ENCODE measurements around the gene ADAMTSL5.

The ADAMTSL5 gene

GRCh38 chr19:1492474-1493006, 20.3 kb downstream of the ADAMTSL5 start:
- H4K8ac ChIP-seq (ENCODE audit: low read depth, low read length) = no peak overlapping the region
- no peak overlapping the region for H3K56ac ChIP-seq (ENCODE audit: low read length)
- H3K4me1 ChIP-seq (ENCODE audit: control insufficient read depth, low read depth, low read length) = no peaks in the 10 kb centered on the region
- no peak overlapping the region for H3K4me2 ChIP-seq (ENCODE audit: low read length)
- no peaks in the 10 kb centered on the region for H3K79me2 ChIP-seq (ENCODE audit: control insufficient read depth, insufficient read depth, low read length)
- no peaks in the 10 kb centered on the region for H3K36me3 ChIP-seq (ENCODE audit: control insufficient read depth, insufficient read depth, low read length)
- no peak for DNase-seq
- H3K18ac ChIP-seq (ENCODE audit: low read length) = no peak overlapping the region
- no peak overlapping the region for H2BK120ac ChIP-seq (ENCODE audit: low read depth, low read length)
- WGBS (ENCODE audit: extremely low coverage, insufficient coverage, low lambda C conversion rate) = no CpG with 5 or more reads among the region's 10 CpGs
- no peak overlapping the region for H3K23ac ChIP-seq (ENCODE audit: low read length)
- H3K4me3 ChIP-seq (ENCODE audit: low read length) = no peak overlapping the region
- H2BK15ac ChIP-seq (replicated peaks; ENCODE audit: low read depth) = no peak overlapping the region
- peaks cover 4% of the 10 kb centered on the region for H3K27me3 ChIP-seq (ENCODE audit: insufficient read depth, low read length, poor library complexity)
- H3K9ac ChIP-seq (ENCODE audit: low read length) = no peak overlapping the region
- no peak overlapping the region for H2BK5ac ChIP-seq (ENCODE audit: low read length)
- H3K4ac ChIP-seq (ENCODE audit: low read depth, low read length) = no peak overlapping the region
- H3K27ac ChIP-seq (ENCODE audit: low read depth, low read length) = no peak overlapping the region
- no peaks in the 10 kb centered on the region for H3K79me1 ChIP-seq (ENCODE audit: low read length)
- no peak overlapping the region for H2AK5ac ChIP-seq (ENCODE audit: low read length)
- H4K5ac ChIP-seq (ENCODE audit: low read length) = no peak overlapping the region

- Histone ChIP-seq H2BK15ac (replicated peaks; ENCODE audit: low read depth) (no peak overlapping the region), H2AK5ac (ENCODE audit: low read length) (no peak overlapping the region), H2BK120ac (ENCODE audit: low read depth, low read length) (no peak overlapping the region), H3K4me1 (ENCODE audit: control insufficient read depth, low read depth, low read length) (no peaks in the 10 kb centered on the region), H3K18ac (ENCODE audit: low read length) (no peak overlapping the region), H3K36me3 (ENCODE audit: control insufficient read depth, insufficient read depth, low read length) (no peaks in the 10 kb centered on the region), H3K27me3 (ENCODE audit: insufficient read depth, low read length, poor library complexity) (peaks cover 4% of the 10 kb centered on the region), H4K8ac (ENCODE audit: low read depth, low read length) (no peak overlapping the region), H3K27ac (ENCODE audit: low read depth, low read length) (no peak overlapping the region), H3K79me1 (ENCODE audit: low read length) (no peaks in the 10 kb centered on the region), H3K9ac (ENCODE audit: low read length) (no peak overlapping the region), H3K79me2 (ENCODE audit: control insufficient read depth, insufficient read depth, low read length) (no peaks in the 10 kb centered on the region), H3K4ac (ENCODE audit: low read depth, low read length) (no peak overlapping the region), H3K56ac (ENCODE audit: low read length) (no peak overlapping the region), H3K4me3 (ENCODE audit: low read length) (no peak overlapping the region), H3K4me2 (ENCODE audit: low read length) (no peak overlapping the region), H3K23ac (ENCODE audit: low read length) (no peak overlapping the region), H2BK5ac (ENCODE audit: low read length) (no peak overlapping the region), H4K5ac (ENCODE audit: low read length) (no peak overlapping the region)
- WGBS (ENCODE audit: extremely low coverage, insufficient coverage, low lambda C conversion rate) = no CpG with 5 or more reads among the region's 12 CpGs
- no peak for DNase-seq
These were observed 21.0 kb downstream of the ADAMTSL5 start for GRCh38 chr19:1491849-1492170.

- no peaks in the 10 kb centered on the region for H3K79me1 ChIP-seq (ENCODE audit: low read length)
- no peak within 1 kb of the TSS for H3K27ac ChIP-seq (ENCODE audit: low read depth, low read length)
- peak within 1 kb of the TSS; percentile 41 for H3K4me3 ChIP-seq (ENCODE audit: low read length)
- no peak within 1 kb of the TSS for H3K23ac ChIP-seq (ENCODE audit: low read length)
- no peak within 1 kb of the TSS for H4K5ac ChIP-seq (ENCODE audit: low read length)
- H3K27me3 ChIP-seq (ENCODE audit: insufficient read depth, low read length, poor library complexity) = peaks cover 4% of the 10 kb centered on the region
- no peaks in the 10 kb centered on the region for H3K79me2 ChIP-seq (ENCODE audit: control insufficient read depth, insufficient read depth, low read length)
- peak within 1 kb of the TSS; percentile 85 for H3K4me2 ChIP-seq (ENCODE audit: low read length)
- no peak within 1 kb of the TSS for H4K8ac ChIP-seq (ENCODE audit: low read depth, low read length)
- no peak for DNase-seq
- WGBS (ENCODE audit: extremely low coverage, insufficient coverage, low lambda C conversion rate) = no CpG with 5 or more reads among the region's 73 CpGs
- peak within 1 kb of the TSS; percentile 82 for H3K9ac ChIP-seq (ENCODE audit: low read length)
- H2AK5ac ChIP-seq (ENCODE audit: low read length) = no peak within 1 kb of the TSS
- H2BK5ac ChIP-seq (ENCODE audit: low read length) = no peak within 1 kb of the TSS
- no peaks in the 10 kb centered on the region for H3K4me1 ChIP-seq (ENCODE audit: control insufficient read depth, low read depth, low read length)
- no peak within 1 kb of the TSS for H3K4ac ChIP-seq (ENCODE audit: low read depth, low read length)
- H3K36me3 ChIP-seq (ENCODE audit: control insufficient read depth, insufficient read depth, low read length) = no peaks in the 10 kb centered on the region
- H3K56ac ChIP-seq (ENCODE audit: low read length) = peak within 1 kb of the TSS; percentile 87
- no peak within 1 kb of the TSS for H2BK120ac ChIP-seq (ENCODE audit: low read depth, low read length)
- H3K18ac ChIP-seq (ENCODE audit: low read length) = peak within 1 kb of the TSS; percentile 11
- no peak within 1 kb of the TSS for H2BK15ac ChIP-seq (replicated peaks; ENCODE audit: low read depth)
These were observed 21.5 kb downstream of the ADAMTSL5 start, which contains the start of gene REEP6 for GRCh38 chr19:1491114-1491848. Gene REEP6, plus strand, starts transcription at chr19:1491181. Its CDS starts 89 bp downstream, at chr19:1491270.

- Histone ChIP-seq H3K56ac (ENCODE audit: low read length) (peak within 1 kb of the TSS; percentile 87), H2BK120ac (ENCODE audit: low read depth, low read length) (no peak within 1 kb of the TSS), H3K27me3 (ENCODE audit: insufficient read depth, low read length, poor library complexity) (peaks cover 4% of the 10 kb centered on the region), H3K4me2 (ENCODE audit: low read length) (peak within 1 kb of the TSS; percentile 85), H4K5ac (ENCODE audit: low read length) (no peak within 1 kb of the TSS), H2BK5ac (ENCODE audit: low read length) (no peak within 1 kb of the TSS), H3K18ac (ENCODE audit: low read length) (peak within 1 kb of the TSS; percentile 11), H2AK5ac (ENCODE audit: low read length) (no peak within 1 kb of the TSS), H3K9ac (ENCODE audit: low read length) (peak within 1 kb of the TSS; percentile 82), H3K4me3 (ENCODE audit: low read length) (peak within 1 kb of the TSS; percentile 41), H3K23ac (ENCODE audit: low read length) (no peak within 1 kb of the TSS), H3K79me2 (ENCODE audit: control insufficient read depth, insufficient read depth, low read length) (no peaks in the 10 kb centered on the region), H3K27ac (ENCODE audit: low read depth, low read length) (no peak within 1 kb of the TSS), H3K79me1 (ENCODE audit: low read length) (no peaks in the 10 kb centered on the region), H3K4ac (ENCODE audit: low read depth, low read length) (no peak within 1 kb of the TSS), H3K4me1 (ENCODE audit: control insufficient read depth, low read depth, low read length) (no peaks in the 10 kb centered on the region), H4K8ac (ENCODE audit: low read depth, low read length) (no peak within 1 kb of the TSS), H3K36me3 (ENCODE audit: control insufficient read depth, insufficient read depth, low read length) (no peaks in the 10 kb centered on the region), H2BK15ac (replicated peaks; ENCODE audit: low read depth) (no peak within 1 kb of the TSS)
- WGBS (ENCODE audit: extremely low coverage, insufficient coverage, low lambda C conversion rate) = no CpG with 5 or more reads among the region's 74 CpGs
- peak; percentile 99 for DNase-seq
These were observed 22.3 kb downstream of the ADAMTSL5 start, which contains the start of gene PCSK4 for GRCh38 chr19:1490311-1491113. Gene PCSK4, minus strand, starts transcription at chr19:1490350. Its CDS starts 4 bp downstream, at chr19:1490346.

GRCh38 chr19:1489463-1490310, 23.1 kb downstream of the ADAMTSL5 start:
- Histone ChIP-seq H3K4me2 (ENCODE audit: low read length) (peak overlapping the region; percentile 67), H3K23ac (ENCODE audit: low read length) (no peak overlapping the region), H3K4me1 (ENCODE audit: control insufficient read depth, low read depth, low read length) (no peaks in the 10 kb centered on the region), H3K4me3 (ENCODE audit: low read length) (peak overlapping the region; percentile 35), H3K9ac (ENCODE audit: low read length) (peak overlapping the region; percentile 82), H2BK5ac (ENCODE audit: low read length) (no peak overlapping the region), H3K36me3 (ENCODE audit: control insufficient read depth, insufficient read depth, low read length) (no peaks in the 10 kb centered on the region), H3K27me3 (ENCODE audit: insufficient read depth, low read length, poor library complexity) (peaks cover 4% of the 10 kb centered on the region), H3K27ac (ENCODE audit: low read depth, low read length) (no peak overlapping the region), H2BK15ac (replicated peaks; ENCODE audit: low read depth) (no peak overlapping the region), H3K56ac (ENCODE audit: low read length) (peak overlapping the region; percentile 87), H3K4ac (ENCODE audit: low read depth, low read length) (no peak overlapping the region), H2BK120ac (ENCODE audit: low read depth, low read length) (no peak overlapping the region), H2AK5ac (ENCODE audit: low read length) (no peak overlapping the region), H3K79me2 (ENCODE audit: control insufficient read depth, insufficient read depth, low read length) (no peaks in the 10 kb centered on the region), H3K79me1 (ENCODE audit: low read length) (no peaks in the 10 kb centered on the region), H4K8ac (ENCODE audit: low read depth, low read length) (no peak overlapping the region), H3K18ac (ENCODE audit: low read length) (peak overlapping the region; percentile 11), H4K5ac (ENCODE audit: low read length) (no peak overlapping the region)
- WGBS (ENCODE audit: extremely low coverage, insufficient coverage, low lambda C conversion rate) = no CpG with 5 or more reads among the region's 37 CpGs
- DNase-seq = no peak

Data from mesendoderm (in vitro differentiated cells).